ENCODE results near the gene ZNF804B. TPM values are rescaled to one million over a fixed set of nuclear protein-coding genes. Genes with fewer than 3 reads are reported as not detected.

Gene ZNF804B
- total RNA-seq, 1 experiment from 2014 or later, result not detected

DNA sequence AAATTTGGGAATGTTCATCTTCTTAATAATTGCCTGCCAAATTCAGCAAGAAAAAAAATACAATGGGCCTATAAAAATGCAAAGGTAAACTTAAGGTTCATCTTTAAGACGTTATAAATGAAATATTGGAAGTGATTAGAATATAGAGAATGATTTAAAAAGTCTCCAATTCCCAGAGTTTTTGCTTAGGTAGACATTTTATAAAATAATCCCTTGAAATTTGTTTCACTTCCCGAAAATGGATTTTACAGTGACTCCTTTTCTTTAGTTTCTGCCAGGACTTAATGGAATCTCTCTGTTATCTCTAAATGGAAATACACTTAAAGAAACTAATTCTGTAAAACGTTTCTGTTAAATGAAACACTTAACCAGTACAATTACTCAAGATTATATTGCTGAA, 580.2 kb downstream of the ZNF804B start:
- no peak overlapping the region for H3K4me3 ChIP-seq (ENCODE audit: low read depth, low read length, poor library complexity, severe bottlenecking)
- no peak for DNase-seq (ENCODE audit: low spot score)
- peaks cover 4% of the 10 kb centered on the region for H3K27me3 ChIP-seq (replicated peaks; ENCODE audit: insufficient read depth, low read depth, low read length, poor library complexity)
- POLR2A ChIA-PET (ENCODE audit: low non-redundant PET), result no interaction called here
- H3K27ac ChIP-seq (ENCODE audit: low read depth, low read length, poor library complexity, severe bottlenecking), result no peak overlapping the region
- no TSS peak for BruUV-seq (replicated peaks)
- CTCF ChIA-PET, result no interaction called here
- no peaks in the 10 kb centered on the region for H3K4me1 ChIP-seq (ENCODE audit: insufficient read depth, low read length, poor library complexity, severe bottlenecking)
- intact Hi-C loops (cut with micrococcal nuclease; ENCODE audit: unreplicated experiment), result no loop called here
- no peaks in the 10 kb centered on the region for H3K36me3 ChIP-seq (ENCODE audit: insufficient read depth, low read length, poor library complexity, severe bottlenecking)
- no peaks in the 10 kb centered on the region for H3K9me3 ChIP-seq (ENCODE audit: low read depth, low read length, poor library complexity, severe bottlenecking)
- TF ChIP-seq EZH2 (IDR thresholded peaks at IDR 0.05; ENCODE audit: borderline replicate concordance, low read depth, low read length, poor library complexity, severe bottlenecking) (no peak), CTCF (conservative IDR thresholded peaks at IDR 0.05; ENCODE audit: low read depth, low read length) (no peak)

- POLR2A ChIA-PET (ENCODE audit: low non-redundant PET), result no interaction called here
- TF ChIP-seq EZH2 (IDR thresholded peaks at IDR 0.05; ENCODE audit: borderline replicate concordance, low read depth, low read length, poor library complexity, severe bottlenecking) (no peak), CTCF (conservative IDR thresholded peaks at IDR 0.05; ENCODE audit: low read depth, low read length) (no peak)
These were observed 597.6 kb downstream of the ZNF804B start for GRCh38 chr7:89357121-89357520.

DNA sequence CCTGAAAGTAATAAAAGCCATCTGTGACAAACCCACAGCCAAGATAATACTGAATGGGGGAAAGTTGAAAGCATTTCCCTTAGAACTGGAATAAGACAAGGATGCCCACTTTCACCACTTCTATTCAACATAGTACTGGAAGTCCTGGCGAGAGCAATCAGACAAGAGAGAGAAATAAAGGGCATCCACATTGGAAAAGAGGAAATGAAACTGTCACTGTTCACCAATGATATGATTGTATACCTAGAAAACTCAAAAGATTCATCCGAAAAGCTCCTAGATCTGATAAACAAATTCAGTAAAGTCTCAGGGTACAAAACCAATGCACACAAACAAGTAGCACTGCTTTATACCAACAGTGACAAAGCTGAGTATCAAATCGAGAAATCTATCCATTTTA, 617.7 kb downstream of the ZNF804B start:
- BruUV-seq (replicated peaks), result no TSS peak
- no peaks in the 10 kb centered on the region for H3K4me1 ChIP-seq (ENCODE audit: insufficient read depth, low read length, poor library complexity, severe bottlenecking)
- H3K27ac ChIP-seq (ENCODE audit: low read depth, low read length, poor library complexity, severe bottlenecking), result no peak overlapping the region
- no peaks in the 10 kb centered on the region for H3K27me3 ChIP-seq (replicated peaks; ENCODE audit: insufficient read depth, low read depth, low read length, poor library complexity)
- no peaks in the 10 kb centered on the region for H3K36me3 ChIP-seq (ENCODE audit: insufficient read depth, low read length, poor library complexity, severe bottlenecking)
- POLR2A ChIA-PET (ENCODE audit: low non-redundant PET), result no interaction called here
- DNase-seq (ENCODE audit: low spot score), result no peak
- CTCF ChIA-PET, result no interaction called here
- TF ChIP-seq CTCF (conservative IDR thresholded peaks at IDR 0.05; ENCODE audit: low read depth, low read length) (no peak), EZH2 (IDR thresholded peaks at IDR 0.05; ENCODE audit: borderline replicate concordance, low read depth, low read length, poor library complexity, severe bottlenecking) (no peak)
- no peaks in the 10 kb centered on the region for H3K9me3 ChIP-seq (ENCODE audit: low read depth, low read length, poor library complexity, severe bottlenecking)
- intact Hi-C loops (cut with micrococcal nuclease; ENCODE audit: unreplicated experiment), result no loop called here
- H3K4me3 ChIP-seq (ENCODE audit: low read depth, low read length, poor library complexity, severe bottlenecking), result no peak overlapping the region

More at GRCh38 chr7:89357121-89357520, 597.6 kb downstream of the ZNF804B start:
- no peaks in the 10 kb centered on the region for H3K36me3 ChIP-seq (ENCODE audit: insufficient read depth, low read length, poor library complexity, severe bottlenecking)
- H3K27ac ChIP-seq (ENCODE audit: low read depth, low read length, poor library complexity, severe bottlenecking), result no peak overlapping the region
- intact Hi-C loops (cut with micrococcal nuclease; ENCODE audit: unreplicated experiment), result no loop called here
- H3K27me3 ChIP-seq (replicated peaks; ENCODE audit: insufficient read depth, low read depth, low read length, poor library complexity), result no peaks in the 10 kb centered on the region
- H3K9me3 ChIP-seq (ENCODE audit: low read depth, low read length, poor library complexity, severe bottlenecking), result no peaks in the 10 kb centered on the region
- H3K4me1 ChIP-seq (ENCODE audit: insufficient read depth, low read length, poor library complexity, severe bottlenecking), result no peaks in the 10 kb centered on the region
- BruUV-seq (replicated peaks), result no TSS peak
- no peak overlapping the region for H3K4me3 ChIP-seq (ENCODE audit: low read depth, low read length, poor library complexity, severe bottlenecking)
- CTCF ChIA-PET, result no interaction called here
- DNase-seq (ENCODE audit: low spot score), result no peak
